Uterus (tissue), 2 donors: ENCODE results near the gene PKD1.

Source experiments
- POLR2A ChIP-seq, 2 donors: fragments of 450-650 bp; IDR thresholded peaks; one replicate each; pipeline ENCODE4 v1.6.1; 2016; ENCODE audit warnings: antibody characterized with exemption in 2 of 2, mild to moderate bottlenecking in 1 of 2, moderate library complexity in 1 of 2
- TF ChIP-seq, protein P1 (sequence below), 4 experiments: fragments of 200-600 bp in 2 of 4; fragments of 450-650 bp in 2 of 4; sonication (generic) in 2 of 4; IDR thresholded peaks; one replicate each; pipeline ENCODE4 v1.5.1; 2016 to 2019; ENCODE audit warnings: antibody characterized with exemption in 4 of 4, mild to moderate bottlenecking in 2 of 4, moderate library complexity in 1 of 4

- no peak for TF ChIP-seq POLR2A (IDR thresholded peaks at IDR 0.05)
- TF ChIP-seq, protein P1, sequence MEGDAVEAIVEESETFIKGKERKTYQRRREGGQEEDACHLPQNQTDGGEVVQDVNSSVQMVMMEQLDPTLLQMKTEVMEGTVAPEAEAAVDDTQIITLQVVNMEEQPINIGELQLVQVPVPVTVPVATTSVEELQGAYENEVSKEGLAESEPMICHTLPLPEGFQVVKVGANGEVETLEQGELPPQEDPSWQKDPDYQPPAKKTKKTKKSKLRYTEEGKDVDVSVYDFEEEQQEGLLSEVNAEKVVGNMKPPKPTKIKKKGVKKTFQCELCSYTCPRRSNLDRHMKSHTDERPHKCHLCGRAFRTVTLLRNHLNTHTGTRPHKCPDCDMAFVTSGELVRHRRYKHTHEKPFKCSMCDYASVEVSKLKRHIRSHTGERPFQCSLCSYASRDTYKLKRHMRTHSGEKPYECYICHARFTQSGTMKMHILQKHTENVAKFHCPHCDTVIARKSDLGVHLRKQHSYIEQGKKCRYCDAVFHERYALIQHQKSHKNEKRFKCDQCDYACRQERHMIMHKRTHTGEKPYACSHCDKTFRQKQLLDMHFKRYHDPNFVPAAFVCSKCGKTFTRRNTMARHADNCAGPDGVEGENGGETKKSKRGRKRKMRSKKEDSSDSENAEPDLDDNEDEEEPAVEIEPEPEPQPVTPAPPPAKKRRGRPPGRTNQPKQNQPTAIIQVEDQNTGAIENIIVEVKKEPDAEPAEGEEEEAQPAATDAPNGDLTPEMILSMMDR (IDR thresholded peaks at IDR 0.05): no peak
These were observed 50.0 kb downstream of the PKD1 start for GRCh38 chr16:2085669-2086068.
